Activated CD8-positive, alpha-beta memory T cell treated with anti-CD3 and anti-CD28 coated beads, Interleukin-2, amount 50 U/mL, for 24 hours (primary cell): ENCODE results near the gene SARDH.

Experiments used
- DNase-seq: peaks from one replicate; pipeline ENCODE4 v3.0.0-alpha.2; 2020; ENCODE audit errors: extremely low read depth

The SARDH gene

DNA sequence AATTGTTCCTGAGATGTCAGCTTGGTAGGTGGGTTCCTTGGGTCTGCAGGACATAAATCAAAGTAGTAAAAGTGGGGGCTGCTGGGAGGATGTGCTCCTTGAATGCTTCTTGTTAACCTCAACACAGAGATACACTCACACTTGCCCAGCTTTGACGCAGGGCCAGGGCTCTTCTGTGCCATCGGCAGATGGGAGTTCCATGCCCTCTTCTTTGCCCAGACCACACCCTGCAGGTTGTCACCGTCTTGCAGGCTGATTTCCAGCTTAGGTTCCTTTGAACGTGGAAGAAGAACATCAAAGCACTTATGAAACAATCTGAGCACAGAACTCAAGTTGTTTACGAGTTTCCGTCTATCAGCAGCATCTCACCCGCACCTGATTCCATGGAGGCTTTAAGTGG is 91.0 kb downstream of the SARDH start:
- no peak for DNase-seq

DNA sequence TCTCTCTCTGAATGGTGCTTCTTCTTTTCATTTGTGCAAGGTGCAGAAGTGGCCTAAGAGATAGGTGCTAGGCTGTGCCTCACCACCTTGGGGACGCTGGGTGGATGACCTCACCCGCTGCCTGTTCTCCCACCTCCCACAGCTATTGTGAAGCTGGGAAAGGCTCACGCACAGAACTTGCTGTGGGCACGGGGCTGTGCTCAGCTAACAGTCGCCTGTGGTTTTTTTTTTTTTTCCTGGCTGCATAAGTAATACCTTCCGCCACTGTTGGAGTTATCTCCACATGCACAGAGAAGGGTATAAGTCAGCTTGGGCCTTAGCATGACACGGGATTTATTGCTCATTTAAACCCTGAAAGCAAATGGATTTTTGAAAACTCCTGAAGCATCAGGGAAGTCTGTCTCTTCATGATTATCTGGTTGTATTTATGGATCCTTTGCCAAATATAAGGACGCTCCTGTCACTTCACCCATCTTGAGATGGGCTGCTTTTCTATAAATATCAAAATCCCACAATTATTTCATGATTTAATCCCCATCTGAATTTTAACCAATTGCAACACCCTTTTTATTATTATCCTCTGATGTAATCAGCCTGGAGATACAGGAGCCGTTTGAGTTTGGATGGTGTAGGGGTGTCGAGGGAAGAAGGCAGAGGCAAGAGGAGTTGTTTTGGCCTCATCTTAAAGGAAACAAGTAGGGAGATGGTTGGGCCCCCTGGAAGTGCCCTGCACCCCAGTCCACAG is 93.0 kb downstream of the SARDH start:
- no peak for DNase-seq

DNA sequence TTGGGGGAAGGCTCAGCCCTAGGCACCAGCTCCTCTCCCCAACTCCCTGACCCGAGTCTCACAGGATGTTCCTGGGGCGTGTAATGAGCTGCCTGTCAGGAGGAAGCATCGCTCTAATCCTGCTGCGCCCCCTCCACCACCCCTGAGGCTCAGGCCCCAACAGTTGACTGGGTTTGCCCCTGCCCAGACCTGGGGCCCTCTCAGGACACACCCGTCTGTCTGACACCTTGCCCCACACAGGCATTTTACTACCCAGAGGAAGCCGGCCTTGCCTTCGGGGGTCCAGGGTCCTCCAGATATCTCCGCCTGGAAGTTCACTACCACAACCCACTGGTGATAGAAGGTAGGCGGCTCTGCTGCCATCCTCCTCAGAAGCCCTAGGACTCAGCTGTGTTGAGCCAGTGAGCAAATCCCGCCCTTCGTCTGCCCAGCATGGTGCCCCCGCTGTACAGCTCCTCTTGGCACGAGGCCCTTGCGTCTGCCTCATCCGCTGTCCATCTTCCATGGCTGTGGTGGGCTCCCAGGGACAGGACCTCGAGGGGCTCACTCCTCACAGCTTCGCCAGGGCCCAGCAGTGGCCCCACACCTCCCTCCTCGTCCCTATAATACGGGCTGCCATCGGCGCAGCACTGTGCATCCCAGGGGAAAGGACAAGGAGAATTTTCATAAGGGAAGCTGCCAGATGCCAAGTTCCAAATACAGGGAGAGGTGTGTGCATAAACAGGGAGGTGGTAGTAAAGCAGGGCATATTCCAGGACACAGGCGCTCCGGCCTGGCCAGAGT is 94.0 kb downstream of the SARDH start:
- DNase-seq: no peak

DNA sequence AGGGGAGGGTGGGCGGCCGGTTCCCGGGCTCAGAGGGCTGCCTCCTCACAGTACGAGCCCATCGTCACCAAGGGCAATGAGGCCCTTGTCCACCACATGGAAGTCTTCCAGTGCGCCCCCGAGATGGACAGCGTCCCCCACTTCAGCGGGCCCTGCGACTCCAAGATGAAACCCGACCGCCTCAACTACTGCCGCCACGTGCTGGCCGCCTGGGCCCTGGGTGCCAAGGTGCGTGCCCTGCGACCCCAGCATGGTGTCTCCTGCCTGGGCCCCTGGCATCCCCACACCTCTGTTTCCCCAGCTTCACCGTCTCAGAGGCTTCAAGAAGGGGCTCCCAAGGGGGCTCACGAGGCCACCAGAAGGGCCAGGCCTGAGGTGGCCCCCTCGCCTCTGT is 94.8 kb downstream of the SARDH start:
- no peak for DNase-seq

DNA sequence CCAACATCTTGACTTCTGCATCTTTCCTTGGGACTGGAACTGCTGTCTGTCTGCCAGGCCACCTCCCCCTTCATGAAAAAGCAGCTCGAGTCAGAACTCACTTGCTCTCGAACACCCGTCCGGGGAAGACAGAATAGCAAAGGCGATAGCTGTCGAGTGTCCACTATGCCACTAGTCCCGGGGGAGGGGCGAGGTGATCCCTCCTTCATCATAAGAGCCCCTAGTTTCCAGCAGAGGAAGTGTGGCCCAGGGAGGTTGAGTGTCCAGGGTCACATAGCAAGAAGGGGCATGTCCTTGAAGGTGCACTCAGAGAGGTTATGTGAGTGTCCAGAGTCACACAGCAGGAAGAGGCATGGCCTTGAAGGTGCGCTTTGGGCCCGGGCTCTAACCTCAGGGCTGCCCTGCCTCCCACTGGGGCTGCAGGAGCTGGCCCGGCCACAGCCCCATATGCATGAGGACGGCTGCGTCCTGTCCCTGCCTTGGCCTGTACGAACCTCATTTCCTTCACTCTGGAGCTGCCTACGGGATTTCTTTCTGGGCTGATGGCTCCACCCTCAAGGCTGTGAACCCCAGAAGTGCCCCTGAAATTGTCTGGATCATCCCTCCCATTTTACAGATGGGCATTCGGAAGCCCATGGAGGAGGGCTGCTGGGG is 95.3 kb downstream of the SARDH start:
- DNase-seq: no peak

DNA sequence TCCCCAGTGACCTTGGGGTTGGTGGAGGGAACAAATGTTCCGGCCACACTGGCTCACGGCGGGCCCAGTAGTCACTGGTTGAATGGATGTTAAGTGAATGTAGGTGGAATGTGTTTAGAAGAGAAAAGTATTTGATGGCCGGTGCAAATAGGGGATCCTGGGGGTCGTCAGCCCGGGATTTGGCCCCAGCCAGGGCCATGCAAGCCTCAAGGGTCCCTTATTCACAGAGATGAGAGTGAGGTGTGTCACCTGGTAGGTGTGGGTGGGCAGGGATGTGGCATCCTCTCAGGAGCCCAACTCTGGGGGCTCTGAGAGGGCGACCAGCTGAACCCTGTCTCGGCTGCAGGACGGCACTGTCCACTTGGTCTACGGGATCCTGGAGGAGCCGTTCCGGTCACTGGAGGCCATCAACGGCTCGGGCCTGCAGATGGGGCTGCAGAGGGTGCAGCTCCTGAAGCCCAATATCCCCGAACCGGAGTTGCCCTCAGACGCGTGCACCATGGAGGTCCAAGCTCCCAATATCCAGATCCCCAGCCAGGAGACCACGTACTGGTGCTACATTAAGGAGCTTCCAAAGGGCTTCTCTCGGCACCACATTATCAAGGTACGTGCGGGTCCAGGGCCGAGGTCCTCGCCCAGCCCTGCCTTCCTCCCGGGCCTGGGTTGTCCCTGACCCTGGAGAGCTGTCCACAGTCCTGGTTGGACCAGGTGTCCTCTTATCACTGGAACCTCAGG is 96.1 kb downstream of the SARDH start:
- DNase-seq: no peak

DNA sequence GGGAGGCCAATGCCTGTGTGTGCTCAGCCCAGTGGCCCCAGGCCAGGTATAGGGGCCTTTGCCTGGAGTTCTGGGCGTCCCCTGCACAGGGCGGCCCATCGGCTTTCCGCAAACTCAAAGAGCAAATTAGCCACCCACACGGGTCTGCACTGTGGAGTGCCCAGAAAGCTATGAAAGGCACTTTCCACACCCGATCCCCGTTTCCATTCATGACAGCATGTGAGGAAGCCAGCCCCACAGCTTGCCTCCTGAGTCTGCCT is 96.8 kb downstream of the SARDH start:
- DNase-seq: no peak

DNA sequence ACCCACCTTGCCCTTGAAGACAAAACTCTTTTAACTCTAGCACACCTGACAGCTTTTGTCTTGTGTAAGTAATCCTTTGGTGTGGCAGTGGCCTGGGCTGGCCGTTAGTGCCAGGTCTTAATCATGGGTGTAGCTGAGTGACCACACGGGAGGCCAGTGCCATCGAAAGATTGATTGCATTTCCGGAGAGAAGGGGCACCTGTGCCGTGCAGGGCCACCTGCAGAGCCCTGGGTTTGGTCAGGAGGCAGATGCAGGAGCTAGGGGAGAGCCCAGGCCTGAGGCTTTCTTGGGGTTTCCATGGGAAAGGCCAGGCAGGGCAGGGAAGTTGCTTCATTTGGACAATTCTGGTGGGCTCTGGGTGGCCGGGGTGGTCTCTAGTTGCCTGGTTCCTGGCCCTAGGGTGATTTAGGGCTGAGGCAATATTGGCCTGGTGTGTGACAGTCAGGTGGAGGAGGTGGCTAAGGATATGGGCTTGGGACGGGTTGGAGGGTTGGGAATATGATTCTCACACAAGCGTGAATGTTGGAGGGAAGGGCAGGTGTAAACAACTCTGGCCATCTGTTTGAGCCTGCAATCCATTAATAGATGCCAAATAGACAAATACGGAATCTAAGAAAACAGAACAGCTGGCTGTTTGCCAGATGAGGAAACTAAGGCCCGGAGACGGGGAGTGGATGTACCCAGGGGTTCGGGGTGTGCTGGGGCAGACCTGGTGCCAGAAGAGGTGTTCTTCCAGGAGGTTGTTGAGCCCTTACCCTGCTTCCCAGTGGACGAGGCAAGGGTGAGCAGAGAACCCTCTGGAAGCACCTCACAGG is 97.4 kb downstream of the SARDH start:
- DNase-seq: no peak

DNA sequence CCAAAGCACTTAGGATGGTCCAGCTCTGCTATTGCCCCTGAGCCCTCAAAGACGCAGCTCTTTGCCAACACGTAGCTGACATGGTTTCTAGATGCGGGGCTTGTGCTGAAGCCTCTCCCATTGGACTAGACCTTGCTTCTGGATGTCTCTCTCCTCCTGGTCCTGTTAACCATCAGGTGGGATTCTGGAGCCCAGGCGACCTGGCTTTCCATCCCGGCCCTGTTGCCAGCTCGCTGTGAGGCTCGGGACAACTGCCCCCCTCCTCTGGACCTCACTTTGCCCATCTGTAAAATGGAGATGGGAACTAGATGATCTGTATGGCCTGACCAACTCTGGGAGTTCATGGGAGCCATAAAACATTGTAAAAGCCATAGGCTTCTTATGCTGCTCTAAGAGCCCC is 98.0 kb downstream of the SARDH start:
- no peak for DNase-seq

DNA sequence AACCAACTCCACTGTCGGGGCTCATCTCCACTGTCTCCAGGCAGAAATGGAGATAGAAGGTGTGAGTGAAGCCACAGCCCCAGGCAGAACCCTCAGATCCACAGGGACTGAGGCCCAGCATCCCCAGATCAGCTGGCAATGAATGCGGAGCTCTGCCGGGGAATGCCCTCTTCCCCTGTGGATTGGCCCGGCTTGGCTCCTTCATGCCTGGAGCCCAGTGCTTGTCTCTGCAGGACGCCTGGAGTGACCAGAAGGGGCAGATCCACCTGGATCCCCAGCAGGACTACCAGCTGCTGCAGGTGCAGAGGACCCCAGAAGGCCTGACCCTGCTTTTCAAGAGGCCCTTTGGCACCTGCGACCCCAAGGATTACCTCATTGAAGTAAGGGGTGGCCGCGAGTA is 98.5 kb downstream of the SARDH start:
- DNase-seq: no peak

DNA sequence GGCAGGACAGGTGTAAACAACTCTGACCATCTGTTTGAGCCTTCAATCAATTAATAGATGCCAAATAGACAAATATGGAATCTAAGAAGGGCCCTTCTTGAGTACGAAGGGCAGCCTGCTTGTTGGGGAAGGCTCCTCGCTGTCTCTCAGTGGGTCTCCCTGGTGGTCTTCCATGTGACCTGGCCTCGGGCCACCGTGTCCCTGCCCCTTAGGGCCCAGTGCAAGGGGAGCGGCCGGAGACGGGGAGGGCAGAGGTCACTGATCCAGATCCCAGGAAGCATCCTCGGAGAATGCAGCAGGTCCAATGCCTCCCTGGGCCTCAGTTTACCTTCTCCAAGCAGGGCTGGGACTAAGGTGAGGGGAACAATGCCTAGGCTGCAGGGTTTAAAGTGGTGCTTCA is 99.4 kb downstream of the SARDH start:
- no peak for DNase-seq

DNA sequence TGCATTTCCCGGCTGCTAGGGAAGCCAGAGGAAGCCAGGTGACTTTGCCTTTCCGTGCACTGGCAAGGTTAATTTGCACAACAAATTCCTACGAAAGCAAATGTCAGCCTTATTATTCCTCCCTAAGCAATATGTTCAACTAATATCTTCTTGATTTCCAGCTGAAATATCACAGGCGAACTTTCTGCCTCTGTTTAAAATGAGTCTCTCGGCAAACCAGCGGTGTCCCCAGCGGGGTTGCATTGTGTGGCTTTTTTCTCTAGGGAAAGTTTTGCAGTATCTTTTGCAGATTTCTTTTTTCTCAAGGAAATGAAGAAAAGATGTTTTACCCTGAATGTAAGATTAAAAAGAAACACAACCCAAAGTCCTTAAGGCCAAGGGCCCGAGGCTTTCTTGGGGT is 100.1 kb downstream of the SARDH start:
- DNase-seq: no peak

DNA sequence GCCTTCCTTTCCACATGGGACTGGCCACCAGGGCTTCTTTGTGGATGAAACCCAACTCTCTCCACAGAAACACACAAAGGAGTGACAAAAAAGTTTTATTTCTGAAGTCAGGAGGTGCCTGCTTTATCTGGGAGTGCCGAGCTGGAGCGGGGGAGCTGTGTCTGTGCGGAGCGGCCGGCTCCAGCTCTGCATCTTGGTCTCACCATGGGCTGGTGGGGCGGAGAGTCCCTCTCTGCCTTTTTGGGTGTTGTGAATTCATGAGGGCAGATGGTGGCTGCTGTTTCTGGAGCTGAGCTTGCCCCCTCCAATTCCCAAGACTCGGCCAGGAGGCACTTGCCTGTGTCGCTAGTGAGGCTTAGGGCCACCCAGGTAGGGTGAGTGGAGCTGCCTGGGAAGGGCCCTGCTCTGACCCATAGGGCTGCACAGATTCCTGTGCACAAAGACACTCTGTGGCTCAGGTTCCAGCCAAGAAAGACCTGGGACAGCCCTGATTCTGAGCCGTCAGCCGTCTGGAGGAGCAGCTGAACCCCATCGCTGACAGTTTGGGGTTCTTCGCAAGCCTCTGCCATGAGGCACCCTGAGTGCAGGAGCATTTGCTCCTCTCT is 100.6 kb downstream of the SARDH start:
- no peak for DNase-seq

DNA sequence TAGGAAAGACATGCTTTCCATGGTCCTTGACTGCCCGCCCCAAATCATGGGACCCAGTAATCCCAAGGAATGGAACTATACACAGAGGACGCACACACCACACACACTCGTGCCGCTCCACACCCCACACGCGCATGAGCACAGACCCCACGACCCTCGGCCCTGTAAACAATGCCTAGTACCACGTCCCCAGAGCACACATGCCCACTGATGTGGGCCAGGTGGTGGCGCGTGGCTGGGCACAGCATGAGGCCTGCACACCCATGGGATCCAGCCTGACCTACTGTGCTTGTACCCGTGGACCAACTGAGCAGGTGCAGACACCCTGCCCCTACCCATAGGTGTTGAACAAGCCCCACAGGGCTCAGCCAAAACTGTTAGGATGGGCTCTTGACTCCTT is 101.2 kb downstream of the SARDH start:
- DNase-seq: no peak

DNA sequence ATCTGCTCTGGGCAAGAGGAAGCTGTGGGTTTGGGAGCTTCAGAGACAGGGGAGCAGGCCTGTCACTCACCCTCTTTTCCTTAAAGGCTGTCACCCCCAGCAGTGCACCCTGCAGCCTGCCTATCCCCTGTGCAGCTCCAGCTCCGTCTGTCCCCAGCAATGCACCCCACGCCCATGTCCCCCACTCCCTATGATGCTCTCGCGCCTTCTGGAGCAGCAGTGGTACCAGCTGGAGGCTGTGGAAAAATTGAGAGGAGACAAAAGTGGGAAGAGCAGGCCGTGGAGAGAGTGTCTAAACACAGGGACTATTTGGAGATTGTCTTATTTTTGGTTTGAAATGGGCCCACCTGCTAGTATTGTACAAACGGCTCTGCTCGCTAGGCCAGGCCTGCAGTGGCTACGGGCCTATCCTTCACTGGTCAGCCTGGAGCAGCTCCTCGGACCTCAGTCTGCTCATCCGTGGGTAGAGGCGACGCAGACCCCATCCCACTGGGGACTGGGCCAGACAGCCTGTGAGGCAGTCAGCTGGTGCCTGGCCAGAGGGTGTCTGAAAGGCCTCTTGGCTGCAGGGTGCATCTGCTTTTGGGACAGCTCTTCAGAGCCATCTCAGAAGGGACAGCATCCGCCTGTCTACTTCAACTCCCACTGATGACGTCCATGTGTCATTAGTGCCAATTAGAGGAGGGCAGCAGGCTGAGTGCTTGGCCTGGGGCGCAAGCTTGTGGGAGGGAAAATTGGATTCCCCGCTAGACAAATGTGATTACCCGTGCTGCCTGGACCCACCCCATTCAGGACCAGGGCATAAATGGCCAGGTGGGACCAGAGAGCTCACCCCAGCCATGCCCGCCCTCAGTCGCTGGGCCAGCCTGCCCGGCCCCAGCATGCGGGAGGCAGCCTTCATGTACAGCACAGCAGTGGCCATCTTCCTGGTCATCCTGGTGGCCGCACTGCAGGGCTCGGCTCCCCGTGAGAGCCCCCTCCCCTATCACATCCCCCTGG is 102.3 kb downstream of the SARDH start, which contains the start of gene DBH:
DBH (plus strand) TSS at position 831 of the 999 bp plus-strand sequence; CDS start at position 840, 9 bp downstream.
- no peak for DNase-seq

DNA sequence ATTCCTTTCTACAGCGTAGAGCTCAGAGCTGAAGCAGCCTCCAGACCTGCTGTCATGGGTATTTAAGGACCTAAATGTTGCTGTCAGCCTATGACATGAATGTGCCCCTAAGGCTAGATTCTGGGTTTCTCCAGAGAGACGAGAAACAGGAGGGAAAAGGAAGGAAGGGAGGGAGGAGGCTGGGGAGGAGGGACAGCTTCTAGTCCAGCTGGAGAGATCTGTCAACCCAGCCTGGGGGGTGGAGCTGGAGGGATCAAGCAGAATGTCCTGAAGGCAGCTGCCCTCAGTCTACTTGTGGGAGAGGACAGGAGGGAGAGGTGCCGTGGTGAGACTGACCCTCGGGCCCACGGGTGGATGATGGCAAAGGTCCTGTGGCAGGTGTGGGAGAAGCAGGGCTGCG is 103.1 kb downstream of the SARDH start:
- DNase-seq: no peak

DNA sequence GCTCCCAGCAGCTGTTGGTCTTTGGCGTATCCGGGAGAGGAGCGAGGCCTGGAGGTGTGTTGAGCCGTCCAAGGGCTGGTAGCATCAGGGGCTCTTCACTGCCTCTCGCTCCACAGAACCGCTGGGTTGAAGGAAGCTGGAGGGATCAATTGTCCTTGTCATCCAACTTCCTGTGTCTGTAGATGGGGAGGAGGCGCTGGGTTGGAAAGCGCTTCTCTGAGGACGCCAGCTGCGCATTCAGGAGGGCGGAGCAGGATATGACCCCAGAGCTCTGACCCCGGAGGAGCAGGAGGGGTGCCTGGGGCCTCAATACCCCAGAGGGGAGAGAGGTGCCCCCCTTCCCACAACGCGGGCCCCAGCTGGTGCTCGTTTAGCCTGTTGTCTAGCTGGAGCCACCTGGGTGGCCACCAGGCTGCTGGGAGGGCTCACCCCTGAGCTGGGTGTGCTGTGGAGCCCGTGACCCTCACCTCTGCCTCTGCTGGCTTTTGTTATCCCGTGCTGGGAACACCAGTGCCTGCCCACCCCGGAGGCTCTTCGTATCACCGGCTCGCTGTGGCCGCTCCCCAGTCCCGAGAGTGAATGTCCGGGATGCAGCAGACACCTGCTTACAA is 104.0 kb downstream of the SARDH start:
- DNase-seq: no peak

DNA sequence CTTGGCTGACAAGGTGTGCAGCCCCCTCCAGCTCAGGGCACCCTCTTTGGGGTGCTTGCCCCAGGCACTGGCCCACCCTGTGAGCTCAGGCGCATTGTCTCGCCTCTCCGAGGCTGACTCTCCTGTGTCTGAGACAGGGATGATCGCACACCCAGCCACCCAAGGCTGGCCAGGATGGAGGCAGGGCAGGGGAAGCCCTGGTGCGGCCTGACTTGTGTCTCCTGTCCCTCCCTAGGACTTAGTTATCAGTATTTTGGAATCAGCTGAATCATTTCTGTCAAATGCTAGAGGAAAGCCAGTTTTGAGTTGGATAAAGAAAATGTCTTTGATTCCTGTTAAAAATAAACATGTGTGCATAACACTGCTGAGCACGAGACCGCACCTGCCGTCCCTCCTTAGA is 104.5 kb downstream of the SARDH start:
- no peak for DNase-seq
